ENCODE results near the gene CACNG1. TPM values are rescaled to one million over a fixed set of nuclear protein-coding genes. Genes with fewer than 3 reads are reported as not detected.

The CACNG1 gene
- total and polyA plus RNA-seq, 2 of the 4 experiments (the other 2 are of a cell fraction), result not detected

GRCh38 chr17:67066717-67067116 is 22.4 kb downstream of the CACNG1 start:
- Histone ChIP-seq H2AK5ac (ENCODE audit: low read depth, low read length) (no peak overlapping the region), H3K27me3 (ENCODE audit: control insufficient read depth, insufficient read depth, low read length) (no peaks in the 10 kb centered on the region), H3K36me3 (ENCODE audit: control insufficient read depth, insufficient read depth, low read length) (no peaks in the 10 kb centered on the region), H3K4me3 (ENCODE audit: insufficient read depth, low read depth, low read length) (no peak overlapping the region), H3K79me1 (ENCODE audit: low read depth in 1 of 2, low read length in 2 of 2) (no peaks in the 10 kb centered on the region; a peak in 1 of 4 replicates), H3K9ac (ENCODE audit: low read depth, low read length) (no peak overlapping the region), H4K91ac (ENCODE audit: insufficient read depth, low read depth, low read length) (no peak overlapping the region), H2BK20ac (ENCODE audit: low read depth, low read length) (no peak overlapping the region), H3K18ac (ENCODE audit: low read depth, low read length) (no peak overlapping the region), H2BK5ac (ENCODE audit: low read depth, low read length, poor library complexity, severe bottlenecking) (no peak overlapping the region), H4K8ac (ENCODE audit: low read depth in 2 of 2, low read length in 2 of 2) (no peak overlapping the region), H4K20me1 (ENCODE audit: insufficient read depth, low read length) (no peaks in the 10 kb centered on the region), H3K4me1 (ENCODE audit: control insufficient read depth, insufficient read depth, low read length) (peaks cover 4% of the 10 kb centered on the region), H3K56ac (ENCODE audit: extremely low read depth, insufficient read depth, low read length) (no peak overlapping the region), H3K14ac (replicated peaks; ENCODE audit: low read depth, low read length) (no peak overlapping the region), H2AK9ac (replicated peaks; ENCODE audit: low read depth, low read length, poor library complexity) (no peak overlapping the region), H3K27ac (ENCODE audit: insufficient read depth, low read length) (no peak overlapping the region), H4K5ac (ENCODE audit: low read depth, low read length) (no peak overlapping the region), H3K4me2 (ENCODE audit: low read depth, low read length) (no peak overlapping the region), H3K9me1 (ENCODE audit: insufficient read depth, low read length) (0 out of 2 replicates have a peak, but pooled peaks cover 2% of the 10 kb centered on the region), H2BK15ac (ENCODE audit: low read depth, low read length) (no peak overlapping the region), H3K9me3 (ENCODE audit: control insufficient read depth, insufficient read depth, low read length) (no peaks in the 10 kb centered on the region), H2AFZ (replicated peaks; ENCODE audit: low read length, poor library complexity) (no peak overlapping the region), H2BK120ac (ENCODE audit: low read depth, low read length) (no peak overlapping the region), H3K23ac (ENCODE audit: low read depth, low read length) (no peak overlapping the region), H3K4ac (ENCODE audit: low read depth, low read length) (no peak overlapping the region)
- TF ChIP-seq MAZ (IDR thresholded peaks at IDR 0.05; ENCODE audit: borderline replicate concordance, low read depth, low read length) (no peak), CEBPB (IDR thresholded peaks at IDR 0.05; ENCODE audit: low read depth, low read length) (no peak), RCOR1 (IDR thresholded peaks at IDR 0.05; ENCODE audit: insufficient replicate concordance, low read length) (no peak), RFX5 (IDR thresholded peaks at IDR 0.05; ENCODE audit: low read depth, low read length) (no peak), NFE2L2 (IDR thresholded peaks at IDR 0.05; ENCODE audit: low read depth, low read length) (no peak), FOS (IDR thresholded peaks at IDR 0.05; ENCODE audit: low read depth, low read length) (no peak), CTCF (conservative IDR thresholded peaks at IDR 0.05; ENCODE audit: low read depth, low read length) (no peak), RAD21 (IDR thresholded peaks at IDR 0.05; ENCODE audit: low read length) (no peak), CHD1 (IDR thresholded peaks at IDR 0.05; ENCODE audit: low read depth, low read length) (no peak), BHLHE40 (IDR thresholded peaks at IDR 0.05; ENCODE audit: low read depth, low read length) (no peak), POLR2A (IDR thresholded peaks at IDR 0.05; ENCODE audit: low read depth, low read length) (no peak), ELK1 (IDR thresholded peaks at IDR 0.05; ENCODE audit: borderline replicate concordance, low read depth, low read length) (no peak), MXI1 (IDR thresholded peaks at IDR 0.05; ENCODE audit: borderline replicate concordance, low read depth, low read length) (no peak)
- BruUV-seq (replicated peaks), result no TSS peak
- in situ Hi-C loops (cut with MboI; ENCODE audit: low sequenced_read_pairs), result no loop called here
- dilution Hi-C loops (cut with HindIII; ENCODE audit: low sequenced_read_pairs, unreplicated experiment), result no loop called here
- intact Hi-C loops (cut with micrococcal nuclease), result no loop called here
- CTCF ChIA-PET, result interaction anchor here (2.0 kb wide), 1 partner anchor 11 kb away, joined by 8 read pairs; no protein-coding TSS in a partner anchor
- 20% methylated on average over 1 of the region's 2 CpGs; no CpG with 5 or more reads in 1 of the 2 experiments for WGBS, 2 experiments (ENCODE audit: extremely low coverage in 2 of 2, insufficient read length in 1 of 2)
- DNase-seq (no peak), ATAC-seq (ENCODE audit: low read depth) (no peak)
- POLR2A ChIA-PET (ENCODE audit: unreplicated experiment), result no interaction called here

All from IMR-90 (cell line).